ENCODE data around the gene AP4M1.

The AP4M1 gene

DNA sequence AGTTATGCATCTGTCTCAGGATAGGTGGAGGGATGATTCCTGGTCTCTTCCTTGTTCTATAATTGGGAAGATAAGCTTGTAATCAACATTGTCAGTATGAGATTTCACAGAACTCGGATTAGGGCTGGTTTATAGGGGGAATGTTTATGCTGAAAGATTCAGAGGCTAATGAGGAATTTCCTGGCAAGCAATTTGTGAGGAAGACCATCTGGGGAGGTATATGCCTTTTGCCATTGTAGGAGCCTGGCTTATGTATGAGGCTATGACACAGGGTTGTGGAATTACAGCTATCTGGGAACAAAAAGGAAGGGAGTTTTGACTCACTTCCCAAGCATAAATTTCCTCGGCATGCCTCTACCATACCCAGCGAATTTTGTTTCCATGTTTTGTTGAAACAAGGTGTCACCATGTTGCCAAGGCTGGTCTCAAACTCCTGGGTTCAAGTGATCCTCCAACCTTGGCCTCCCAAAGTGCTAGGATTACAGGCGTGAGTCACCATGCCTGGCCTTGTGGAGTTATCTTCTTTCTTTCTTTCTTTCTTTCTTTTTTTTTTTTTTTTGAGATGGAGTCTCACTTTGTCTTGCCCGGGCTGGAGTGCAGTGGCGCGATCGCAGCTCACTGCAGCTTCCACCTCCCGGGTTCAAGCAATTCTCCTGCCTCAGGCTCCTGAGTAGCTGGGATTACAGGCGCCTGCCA is 14.2 kb upstream of the AP4M1 start:
- TF ChIP-seq, protein P1, sequence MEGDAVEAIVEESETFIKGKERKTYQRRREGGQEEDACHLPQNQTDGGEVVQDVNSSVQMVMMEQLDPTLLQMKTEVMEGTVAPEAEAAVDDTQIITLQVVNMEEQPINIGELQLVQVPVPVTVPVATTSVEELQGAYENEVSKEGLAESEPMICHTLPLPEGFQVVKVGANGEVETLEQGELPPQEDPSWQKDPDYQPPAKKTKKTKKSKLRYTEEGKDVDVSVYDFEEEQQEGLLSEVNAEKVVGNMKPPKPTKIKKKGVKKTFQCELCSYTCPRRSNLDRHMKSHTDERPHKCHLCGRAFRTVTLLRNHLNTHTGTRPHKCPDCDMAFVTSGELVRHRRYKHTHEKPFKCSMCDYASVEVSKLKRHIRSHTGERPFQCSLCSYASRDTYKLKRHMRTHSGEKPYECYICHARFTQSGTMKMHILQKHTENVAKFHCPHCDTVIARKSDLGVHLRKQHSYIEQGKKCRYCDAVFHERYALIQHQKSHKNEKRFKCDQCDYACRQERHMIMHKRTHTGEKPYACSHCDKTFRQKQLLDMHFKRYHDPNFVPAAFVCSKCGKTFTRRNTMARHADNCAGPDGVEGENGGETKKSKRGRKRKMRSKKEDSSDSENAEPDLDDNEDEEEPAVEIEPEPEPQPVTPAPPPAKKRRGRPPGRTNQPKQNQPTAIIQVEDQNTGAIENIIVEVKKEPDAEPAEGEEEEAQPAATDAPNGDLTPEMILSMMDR (IDR thresholded peaks at IDR 0.05) = no peak
- H3K4me1 ChIP-seq = peaks cover 0 to 24% (median 15%) of the 10 kb centered on the region in 4 donors
- H3K36me3 ChIP-seq = peaks cover 17 to 23% (median 20%) of the 10 kb centered on the region in 3 donors
- peak overlapping the region in 1 of 2 donors; percentile 90 for H3K27ac ChIP-seq
- intact Hi-C loops (cut with DNase I; ENCODE audit: low total_unique reads) = loop anchor here (10.0 kb wide), 1 partner anchor 72 kb away; the partner anchor contains the start of gene ZKSCAN1
- H3K4me3 ChIP-seq = no peak overlapping the region
- DNase-seq = no peak
- H3K27me3 ChIP-seq = no peaks in the 10 kb centered on the region
- no peaks in the 10 kb centered on the region for H3K9me3 ChIP-seq

DNA sequence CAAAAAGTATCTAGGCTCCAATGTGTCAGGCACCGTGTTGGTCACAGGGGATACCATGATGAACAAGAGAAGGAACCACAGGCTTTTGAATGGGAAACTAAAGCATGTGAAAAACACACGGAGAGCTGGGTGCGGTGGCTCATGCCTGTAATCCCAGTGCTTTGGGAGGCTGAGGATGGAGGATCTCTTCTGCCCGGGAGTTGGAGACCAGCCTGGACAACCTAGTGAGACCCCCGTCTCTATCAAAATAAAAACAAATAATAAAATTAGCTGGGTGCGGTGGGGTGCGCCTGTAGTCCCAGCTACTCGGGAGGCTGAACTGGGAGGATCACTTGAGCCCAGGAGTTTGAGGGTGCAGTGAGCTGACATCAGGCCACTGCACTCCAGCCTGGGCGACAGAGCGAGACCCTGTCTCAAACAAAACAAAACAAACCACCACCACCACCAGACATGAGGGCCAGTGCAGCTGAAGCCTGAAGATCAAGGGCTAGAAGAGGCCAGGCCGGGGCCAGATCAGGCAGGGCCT is 13.3 kb upstream of the AP4M1 start:
- Histone ChIP-seq H3K27me3 (no peaks in the 10 kb centered on the region), H3K9me3 (no peaks in the 10 kb centered on the region), H3K4me1 (peaks cover 0 to 17% (median 12%) of the 10 kb centered on the region in 4 donors), H3K4me3 (peak overlapping the region; percentile 80 to 84), H3K27ac (peak overlapping the region; percentile 84 to 90), H3K36me3 (peaks cover 27 to 32% (median 29%) of the 10 kb centered on the region in 3 donors)
- no peak for DNase-seq
- TF ChIP-seq, protein P1 (IDR thresholded peaks at IDR 0.05) = no peak
- intact Hi-C loops (cut with DNase I; ENCODE audit: low total_unique reads) = loop anchor here (10.0 kb wide), 1 partner anchor 73 kb away; the partner anchor contains the start of gene ZKSCAN1

DNA sequence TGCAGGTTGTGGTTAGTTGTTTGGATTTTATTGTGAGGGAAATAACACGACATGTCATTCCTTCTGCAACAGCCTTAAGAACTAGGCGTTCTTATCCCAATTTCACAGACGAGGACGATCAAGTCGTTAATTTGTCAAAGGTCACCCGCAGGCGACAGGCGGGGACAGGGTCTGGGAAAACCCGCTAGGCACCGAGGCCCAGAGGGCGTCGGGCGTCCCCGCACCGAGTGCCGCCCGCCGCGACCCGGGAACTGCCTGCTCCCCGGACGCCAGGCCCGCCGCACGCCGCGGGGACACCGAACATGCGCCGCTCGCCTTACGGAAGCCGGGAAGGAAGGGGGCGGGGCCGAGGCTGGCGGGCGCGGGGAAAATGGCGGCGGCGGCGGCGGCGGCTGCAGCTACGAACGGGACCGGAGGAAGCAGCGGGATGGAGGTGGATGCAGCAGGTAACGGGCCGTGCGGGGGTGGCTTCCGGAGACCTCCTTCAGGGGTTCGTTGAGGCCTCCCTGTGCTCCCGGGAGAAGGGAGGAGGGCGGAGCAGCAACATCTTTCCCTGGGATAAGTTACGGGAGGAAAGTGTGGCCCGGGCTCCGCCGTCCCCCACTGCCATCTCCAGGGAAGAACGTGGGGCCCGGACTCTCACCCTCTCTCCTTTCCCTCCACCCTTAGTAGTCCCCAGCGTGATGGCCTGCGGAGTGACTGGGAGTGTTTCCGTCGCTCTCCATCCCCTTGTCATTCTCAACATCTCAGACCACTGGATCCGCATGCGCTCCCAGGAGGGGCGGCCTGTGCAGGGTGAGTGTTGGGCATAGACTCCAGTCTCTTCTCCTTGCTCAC is 12.6 kb upstream of the AP4M1 start, which contains the start of gene COPS6:
Gene COPS6 (plus strand): TSS at position 349 of the 837 bp plus-strand sequence. CDS start 22 bp downstream, at position 371.
- intact Hi-C loops (cut with DNase I; ENCODE audit: low total_unique reads) = loop anchor here (10.0 kb wide), 1 partner anchor 74 kb away; the partner anchor contains the start of gene ZKSCAN1
- H3K9me3 ChIP-seq = no peaks in the 10 kb centered on the region
- H3K36me3 ChIP-seq = peaks cover 34 to 39% (median 36%) of the 10 kb centered on the region in 3 donors
- H3K27me3 ChIP-seq = no peaks in the 10 kb centered on the region
- H3K4me1 ChIP-seq = peaks cover 0 to 24% (median 12%) of the 10 kb centered on the region in 4 donors
- H3K4me3 ChIP-seq = peak within 1 kb of the TSS; percentile 80 to 84
- peak within 1 kb of the TSS; percentile 84 to 90 for H3K27ac ChIP-seq
- DNase-seq = peak; percentile 77 to 90
- TF ChIP-seq, protein P1 (IDR thresholded peaks at IDR 0.05) = no peak

DNA sequence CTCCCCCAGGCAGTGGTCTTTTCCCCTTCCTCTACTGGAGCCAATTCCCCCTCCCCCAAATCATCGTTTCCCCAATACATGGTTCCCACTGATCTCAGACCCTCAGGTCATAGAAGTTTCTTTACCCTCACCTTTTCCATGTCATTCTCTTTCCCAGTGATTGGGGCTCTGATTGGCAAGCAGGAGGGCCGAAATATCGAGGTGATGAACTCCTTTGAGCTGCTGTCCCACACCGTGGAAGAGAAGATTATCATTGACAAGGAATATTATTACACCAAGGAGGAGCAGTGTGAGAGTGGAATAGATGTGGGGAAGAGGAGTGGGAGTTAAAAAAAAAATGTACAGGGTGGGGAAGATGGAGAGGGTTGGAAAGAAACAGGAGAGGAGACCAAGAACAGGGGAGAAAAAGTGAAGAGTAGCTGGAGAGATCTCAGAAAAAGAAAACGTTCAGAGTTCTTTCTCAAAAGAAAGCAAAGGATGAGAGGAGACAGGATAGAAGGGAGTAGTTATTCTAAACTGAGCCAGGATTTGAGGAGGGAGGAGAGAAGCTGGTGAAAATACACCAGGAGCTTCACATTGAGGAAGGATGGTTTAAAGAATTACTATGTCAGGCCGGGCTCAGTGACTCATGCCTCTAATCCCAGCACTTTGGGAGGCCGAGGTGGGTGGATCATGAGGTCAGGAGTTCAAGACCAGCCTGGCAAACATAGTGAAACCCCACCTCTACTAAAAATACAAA is 11.8 kb upstream of the AP4M1 start:
- Histone ChIP-seq H3K4me3 (peak overlapping the region; percentile 80 to 84), H3K9me3 (no peaks in the 10 kb centered on the region), H3K36me3 (peaks cover 40 to 47% (median 44%) of the 10 kb centered on the region in 3 donors), H3K27me3 (no peaks in the 10 kb centered on the region), H3K4me1 (peaks cover 0 to 25% (median 12%) of the 10 kb centered on the region in 4 donors), H3K27ac (peak overlapping the region; percentile 84 to 90)
- intact Hi-C loops (cut with DNase I; ENCODE audit: low total_unique reads) = loop anchor here (10.0 kb wide), 1 partner anchor 75 kb away; the partner anchor contains the start of gene ZKSCAN1
- TF ChIP-seq, protein P1 (IDR thresholded peaks at IDR 0.05) = no peak
- DNase-seq = no peak
